Trophoblast cell (in vitro differentiated cells and primary cell): ENCODE measurements around the gene KCNQ1.

Source experiments
- DNase-seq, 2 donors: peaks; one replicate each; pipeline ENCODE4 v3.0.0-alpha.2; 2016
- H2AFZ ChIP-seq: 2 replicates; pipeline ENCODE4 v1.6.1; 2013; ENCODE audit warnings: low read length, moderate library complexity, mild to moderate bottlenecking; ENCODE audit not compliant: insufficient read depth, poor library complexity
- H2AK5ac ChIP-seq: 2 replicates; pipeline ENCODE4 v1.6.1; 2013; ENCODE audit warnings: mild to moderate bottlenecking, low read length
- H2BK120ac ChIP-seq: 2 replicates; pipeline ENCODE4 v1.6.1; 2013; ENCODE audit warnings: low read length, mild to moderate bottlenecking, moderate library complexity; ENCODE audit not compliant: insufficient read depth, poor library complexity
- H2BK12ac ChIP-seq: 2 replicates; pipeline ENCODE4 v1.6.1; 2013; ENCODE audit warnings: mild to moderate bottlenecking, low read length, moderate library complexity
- H2BK5ac ChIP-seq: 2 replicates; pipeline ENCODE4 v1.6.1; 2013; ENCODE audit warnings: low read length, low read depth, moderate library complexity, mild to moderate bottlenecking; ENCODE audit not compliant: poor library complexity
- H3K14ac ChIP-seq: 2 replicates; pipeline ENCODE4 v1.6.1; 2013; ENCODE audit warnings: mild to moderate bottlenecking, low read length
- H3K18ac ChIP-seq: 2 replicates; pipeline ENCODE4 v1.6.1; 2013; ENCODE audit warnings: mild to moderate bottlenecking, low read length
- H3K23ac ChIP-seq: 2 replicates; pipeline ENCODE4 v1.6.1; 2013; ENCODE audit warnings: low read length
- H3K27ac ChIP-seq: 2 replicates; pipeline ENCODE4 v1.5.1; 2013; ENCODE audit warnings: low read depth, mild to moderate bottlenecking, inconsistent platforms, low read length, moderate library complexity
- H3K27me3 ChIP-seq: 2 replicates; pipeline ENCODE4 v1.6.1; 2013; ENCODE audit warnings: inconsistent platforms, mild to moderate bottlenecking, low read length, moderate library complexity; ENCODE audit not compliant: insufficient read depth
- H3K36me3 ChIP-seq, 2 experiments: 1 replicate in 1 of 2; 2 replicates in 1 of 2; pipeline ENCODE4 v1.6.1; 2013; ENCODE audit warnings: low read length in 2 of 2, mild to moderate bottlenecking in 2 of 2, moderate library complexity in 1 of 2; ENCODE audit not compliant: insufficient read depth in 2 of 2, control insufficient read depth in 1 of 2
- H3K4ac ChIP-seq: 2 replicates; pipeline ENCODE4 v1.6.1; 2013; ENCODE audit warnings: low read depth, mild to moderate bottlenecking, low read length, moderate library complexity
- H3K4me1 ChIP-seq, 2 experiments: 1 replicate in 1 of 2; 2 replicates in 1 of 2; pipeline ENCODE4 v1.6.1; 2013; ENCODE audit warnings: low read length in 2 of 2, mild to moderate bottlenecking in 2 of 2, moderate library complexity in 1 of 2; ENCODE audit not compliant: insufficient read depth in 2 of 2, control insufficient read depth in 1 of 2
- H3K4me2 ChIP-seq: 2 replicates; pipeline ENCODE4 v1.6.1; 2013; ENCODE audit warnings: inconsistent platforms, mild to moderate bottlenecking, low read length, moderate library complexity
- H3K4me3 ChIP-seq: 2 replicates; pipeline ENCODE4 v1.5.1; 2013; ENCODE audit warnings: mild to moderate bottlenecking, low read depth, low read length, inconsistent platforms
- H3K79me1 ChIP-seq: one replicate; pipeline ENCODE4 v1.6.1; 2013; ENCODE audit warnings: low read length
- H3K79me2 ChIP-seq: 2 replicates; pipeline ENCODE4 v1.6.1; 2013; ENCODE audit warnings: low read length, mild to moderate bottlenecking; ENCODE audit not compliant: control insufficient read depth, insufficient read depth, poor library complexity
- H3K9ac ChIP-seq: 2 replicates; pipeline ENCODE4 v1.6.1; 2013; ENCODE audit warnings: mild to moderate bottlenecking, low read length
- H3K9me3 ChIP-seq: 2 replicates; pipeline ENCODE4 v1.6.1; 2013; ENCODE audit warnings: low read depth, mild to moderate bottlenecking, control low read depth, inconsistent platforms, low read length; ENCODE audit not compliant: insufficient read depth
- H4K12ac ChIP-seq: 2 replicates; pipeline ENCODE4 v1.6.1; 2013; ENCODE audit warnings: low read depth, mild to moderate bottlenecking, low read length, moderate library complexity
- H4K8ac ChIP-seq: 2 replicates; pipeline ENCODE4 v1.6.1; 2013; ENCODE audit warnings: low read depth, mild to moderate bottlenecking, low read length, moderate library complexity
- H4K91ac ChIP-seq: one replicate; pipeline ENCODE4 v1.6.1; 2013; ENCODE audit warnings: low read depth, mild to moderate bottlenecking, low read length, moderate library complexity
- WGBS: extraction: QIAGEN DNeasy Blood & Tissue Kit; methylation state at CpG from one replicate; pipeline ENCODE4 v1.1.7; 2013; ENCODE audit warnings: missing lambda C conversion rate; ENCODE audit not compliant: insufficient read length, insufficient coverage; ENCODE audit errors: extremely low coverage; 5-methylcytosine and 5-hydroxymethylcytosine counted together

The KCNQ1 gene

DNA sequence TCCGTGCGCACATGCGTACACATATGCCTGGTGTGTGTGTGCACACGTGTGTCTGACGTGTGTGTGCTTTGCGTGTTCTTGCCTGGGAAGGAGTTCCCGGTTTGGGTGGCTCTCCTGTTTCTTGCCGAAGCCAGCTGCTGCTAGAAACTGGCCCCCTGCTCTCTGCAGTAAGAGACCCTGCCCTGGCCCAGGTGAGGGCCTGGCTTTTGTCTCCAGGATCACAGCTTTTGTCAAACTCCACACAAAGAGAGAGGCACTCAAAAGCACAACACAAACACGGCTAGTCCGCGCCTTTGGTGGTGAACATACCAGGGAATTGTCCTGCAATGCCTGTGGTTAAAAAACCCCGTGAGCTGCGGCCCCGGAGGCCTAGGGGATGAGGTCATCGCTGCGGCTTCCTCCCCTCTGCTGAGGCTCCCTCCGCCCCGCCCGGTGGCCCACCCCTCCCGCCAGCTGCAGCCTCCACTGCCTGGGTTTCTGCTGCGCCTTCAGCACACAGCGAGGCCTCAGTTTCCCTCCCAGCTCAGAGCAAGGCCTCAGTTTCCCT is 88.9 kb downstream of the KCNQ1 start:
- peak overlapping the region; percentile 74 for H2BK5ac ChIP-seq
- WGBS, result no CpG with 5 or more reads among the region's 22 CpGs
- peak overlapping the region; percentile 40 for H2AK5ac ChIP-seq
- peak; percentile 93 to 95 for DNase-seq
- peak overlapping the region; percentile 87 for H4K8ac ChIP-seq
- H3K36me3 ChIP-seq, result no peaks in the 10 kb centered on the region
- peak overlapping the region; percentile 76 for H3K27ac ChIP-seq
- peak overlapping the region; percentile 15 for H2AFZ ChIP-seq
- no peak overlapping the region for H3K23ac ChIP-seq
- peak overlapping the region; percentile 83 for H3K18ac ChIP-seq
- H3K79me2 ChIP-seq, result peaks cover 6% of the 10 kb centered on the region
- H2BK12ac ChIP-seq, result peak overlapping the region; percentile 86
- peak overlapping the region; percentile 13 for H3K4ac ChIP-seq
- H4K91ac ChIP-seq, result peak overlapping the region; percentile 87
- H4K12ac ChIP-seq, result peak overlapping the region; percentile 28
- no peak overlapping the region for H3K9ac ChIP-seq
- peak overlapping the region; percentile 23 for H3K4me2 ChIP-seq
- peaks cover 21% of the 10 kb centered on the region for H3K79me1 ChIP-seq
- no peaks in the 10 kb centered on the region for H3K27me3 ChIP-seq
- peaks cover 17% of the 10 kb centered on the region in 2 experiments for H3K4me1 ChIP-seq
- peak overlapping the region; percentile 87 for H2BK120ac ChIP-seq
- H3K4me3 ChIP-seq, result peak overlapping the region; percentile 4
- H3K14ac ChIP-seq, result peak overlapping the region; percentile 73
- H3K9me3 ChIP-seq, result peaks cover 6% of the 10 kb centered on the region

DNA sequence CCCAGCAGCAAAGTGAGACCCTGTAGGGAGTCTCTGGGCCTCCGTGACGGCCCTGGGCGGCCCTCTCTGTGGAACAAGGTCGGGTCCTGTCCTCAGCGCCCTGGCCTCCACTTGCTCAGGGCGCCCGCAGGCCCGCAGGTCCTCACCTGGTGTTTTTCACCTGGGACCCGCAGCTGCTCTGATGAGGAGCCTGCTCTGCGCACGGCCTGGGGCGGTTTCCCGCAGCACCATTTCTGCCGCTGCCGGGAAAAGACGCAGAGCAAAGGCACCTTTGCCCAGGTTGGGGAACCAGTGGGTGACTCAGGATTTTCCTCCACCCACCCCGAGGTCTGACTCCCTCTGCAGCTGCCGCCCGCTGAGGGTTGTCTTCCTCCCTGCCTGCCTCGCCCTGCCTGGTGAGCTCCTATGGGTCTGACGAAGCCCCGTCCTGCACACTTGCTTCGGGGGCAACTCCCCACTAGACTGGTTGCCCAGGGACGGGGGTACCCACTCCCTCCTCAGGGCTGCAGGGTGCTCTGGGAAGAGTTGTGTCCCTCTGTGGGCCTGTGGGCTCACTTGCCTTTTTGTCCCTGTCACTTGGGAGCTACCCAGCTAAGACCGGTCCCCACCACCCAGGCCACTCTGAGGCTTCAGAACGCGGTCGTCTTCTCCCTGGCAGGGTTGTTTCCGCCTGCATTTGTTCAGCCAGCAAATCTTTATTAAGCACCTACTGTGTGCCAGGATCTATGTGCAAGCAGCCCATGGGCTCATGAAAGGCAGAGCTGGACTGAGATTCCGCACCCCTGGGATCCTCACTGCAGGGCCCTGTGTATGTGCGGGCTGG is 89.5 kb downstream of the KCNQ1 start:
- H4K8ac ChIP-seq, result peak overlapping the region; percentile 87
- peak overlapping the region; percentile 15 for H2AFZ ChIP-seq
- H3K9me3 ChIP-seq, result peaks cover 6% of the 10 kb centered on the region
- H3K27me3 ChIP-seq, result no peaks in the 10 kb centered on the region
- no peaks in the 10 kb centered on the region for H3K36me3 ChIP-seq
- no peak overlapping the region for H3K23ac ChIP-seq
- peak overlapping the region; percentile 23 for H3K4me2 ChIP-seq
- peak overlapping the region; percentile 83 for H3K18ac ChIP-seq
- H2BK5ac ChIP-seq, result peak overlapping the region; percentile 74
- H3K14ac ChIP-seq, result peak overlapping the region; percentile 73
- peak overlapping the region; percentile 28 for H4K12ac ChIP-seq
- WGBS, result no CpG with 5 or more reads among the region's 31 CpGs
- peak overlapping the region; percentile 87 for H4K91ac ChIP-seq
- peak overlapping the region; percentile 87 for H2BK120ac ChIP-seq
- H3K4me3 ChIP-seq, result no peak overlapping the region
- peak; percentile 99 for DNase-seq
- peak overlapping the region; percentile 35 for H3K4ac ChIP-seq
- peaks cover 17% of the 10 kb centered on the region in 2 experiments for H3K4me1 ChIP-seq
- H2BK12ac ChIP-seq, result peak overlapping the region; percentile 86
- H3K9ac ChIP-seq, result no peak overlapping the region
- H3K27ac ChIP-seq, result peak overlapping the region; percentile 55
- peak overlapping the region; percentile 78 for H2AK5ac ChIP-seq
- H3K79me1 ChIP-seq, result peaks cover 21% of the 10 kb centered on the region
- peaks cover 6% of the 10 kb centered on the region for H3K79me2 ChIP-seq

DNA sequence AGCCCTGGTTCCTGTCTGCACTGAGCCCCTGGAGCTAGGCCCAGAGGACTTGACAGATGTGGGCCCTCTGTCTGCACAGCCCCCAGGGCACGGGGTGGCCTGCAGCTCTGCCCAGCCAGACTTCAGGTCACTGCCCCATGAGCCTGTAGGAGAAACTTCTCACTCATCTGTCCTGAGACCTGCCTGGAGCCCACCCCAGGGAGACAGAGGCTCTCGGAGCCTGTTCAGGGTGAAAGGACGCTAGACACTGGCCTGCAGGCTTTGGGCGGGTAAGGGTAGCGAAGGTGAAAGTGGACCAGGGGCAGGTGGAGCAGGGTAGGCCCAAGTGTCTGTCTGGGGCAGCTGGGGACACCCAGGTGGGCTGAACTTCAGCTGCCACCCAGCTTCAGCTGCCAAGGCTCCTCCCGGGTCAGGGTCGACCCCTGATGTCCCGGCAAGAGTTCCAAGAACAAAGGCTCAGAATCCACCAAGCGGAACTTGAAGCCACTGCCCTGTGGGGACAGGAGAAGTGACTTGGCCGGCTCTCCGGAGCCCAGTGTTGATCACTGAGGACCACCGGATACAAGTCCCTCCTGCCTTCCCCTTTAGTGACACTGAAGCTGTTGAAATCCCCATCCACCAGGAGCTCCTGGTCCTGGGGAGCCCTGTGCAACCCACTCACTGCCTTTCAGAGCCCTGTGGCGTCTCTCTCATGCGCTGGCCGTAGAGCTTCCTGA is 90.3 kb downstream of the KCNQ1 start:
- H4K12ac ChIP-seq, result no peak overlapping the region

DNA sequence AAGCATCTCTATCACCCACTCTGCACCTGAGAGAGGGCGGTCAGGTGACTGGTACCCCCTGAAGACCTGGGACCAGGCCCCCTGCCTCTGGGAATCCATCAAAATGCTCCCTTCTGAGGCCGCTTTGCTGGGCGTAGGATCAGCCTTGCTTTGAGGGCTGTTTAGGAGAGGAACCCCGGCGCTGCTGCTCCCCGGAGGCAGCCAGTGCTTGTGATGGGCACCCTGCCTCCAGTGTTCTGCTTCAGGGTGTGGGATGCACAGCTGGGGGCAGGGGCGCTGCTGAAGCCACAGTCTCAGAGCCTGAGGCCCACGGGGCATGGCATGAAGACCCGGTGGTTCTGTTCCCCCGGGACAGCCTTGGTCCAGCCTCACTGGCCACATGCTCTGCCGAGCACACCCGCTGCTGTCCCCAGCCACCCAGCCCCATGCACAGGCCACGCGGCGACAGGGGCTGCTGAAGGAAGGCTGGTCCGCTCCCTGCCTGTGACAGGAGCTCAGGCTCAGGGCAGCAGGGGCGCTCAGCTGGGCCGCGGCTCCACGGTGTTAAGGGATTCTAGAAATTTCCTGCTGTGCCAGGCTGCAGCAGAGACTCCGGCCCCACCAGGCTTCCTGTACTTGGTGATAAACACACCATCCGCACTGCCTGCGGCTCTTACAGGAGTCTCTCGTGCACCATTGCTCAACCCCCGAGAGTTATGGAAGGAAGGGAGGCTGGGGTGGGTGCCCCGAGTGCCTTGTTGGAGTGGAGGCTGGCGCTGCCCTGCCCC is 91.0 kb downstream of the KCNQ1 start:
- Histone ChIP-seq H3K4ac (no peak overlapping the region), H3K27me3 (no peaks in the 10 kb centered on the region), H3K9ac (no peak overlapping the region), H4K12ac (no peak overlapping the region), H3K18ac (no peak overlapping the region), H3K9me3 (peaks cover 6% of the 10 kb centered on the region), H2AFZ (no peak overlapping the region), H2BK120ac (peak overlapping the region; percentile 87), H3K27ac (no peak overlapping the region), H3K4me1 (peaks cover 17% of the 10 kb centered on the region in 2 experiments), H4K8ac (no peak overlapping the region), H3K4me3 (no peak overlapping the region), H2AK5ac (peak overlapping the region; percentile 11), H3K79me1 (peaks cover 21% of the 10 kb centered on the region), H4K91ac (peak overlapping the region; percentile 82), H2BK5ac (no peak overlapping the region), H3K36me3 (no peaks in the 10 kb centered on the region), H3K79me2 (peaks cover 6% of the 10 kb centered on the region), H3K4me2 (no peak overlapping the region), H2BK12ac (peak overlapping the region; percentile 53), H3K23ac (no peak overlapping the region), H3K14ac (peak overlapping the region; percentile 26)
- no CpG with 5 or more reads among the region's 27 CpGs for WGBS
- no peak for DNase-seq

More for the DNA sequence above, 90.3 kb downstream of the KCNQ1 start:
- Histone ChIP-seq H3K23ac (no peak overlapping the region), H2BK12ac (peak overlapping the region; percentile 53), H2BK5ac (peak overlapping the region; percentile 74), H3K79me2 (peaks cover 6% of the 10 kb centered on the region), H3K9ac (no peak overlapping the region), H3K27me3 (no peaks in the 10 kb centered on the region), H3K9me3 (peaks cover 6% of the 10 kb centered on the region), H3K79me1 (peaks cover 21% of the 10 kb centered on the region), H3K18ac (no peak overlapping the region), H3K14ac (peak overlapping the region; percentile 73), H3K4me3 (no peak overlapping the region), H2AK5ac (peak overlapping the region; percentile 78), H4K91ac (peak overlapping the region; percentile 82), H4K8ac (no peak overlapping the region), H2AFZ (no peak overlapping the region), H3K27ac (no peak overlapping the region), H3K4me1 (peaks cover 17% of the 10 kb centered on the region in 2 experiments), H3K36me3 (no peaks in the 10 kb centered on the region), H3K4me2 (no peak overlapping the region), H2BK120ac (peak overlapping the region; percentile 87), H3K4ac (no peak overlapping the region)
- WGBS, result no CpG with 5 or more reads among the region's 15 CpGs
- peak; percentile 75 to 86 for DNase-seq
